ENCODE measurements around the gene TRMU. TPM values are rescaled to one million over a fixed set of nuclear protein-coding genes. Genes with fewer than 3 reads are reported as not detected.

The TRMU gene
- total RNA-seq, 1 donor from 2014 or later: 61.4 TPM

Other genes with a start within 250 kb of the TRMU start
- gene PPARA, start 185.2 kb upstream of the TRMU start, total RNA-seq: 29.1 TPM
- 9.8 TPM for gene CDPF1, start 85.4 kb upstream of the TRMU start, total RNA-seq
- gene PKDREJ, start 72.4 kb upstream of the TRMU start, total RNA-seq: 0.13 TPM
- 30.9 TPM for gene TTC38, start 67.7 kb upstream of the TRMU start, total RNA-seq
- 1.6 TPM for gene GTSE1, start 38.8 kb upstream of the TRMU start, total RNA-seq
- gene CELSR1, start 201.9 kb downstream of the TRMU start, total RNA-seq: 44.0 TPM